ENCODE results near the gene DZIP1L. TPM values are rescaled to one million over a fixed set of nuclear protein-coding genes. Genes with fewer than 3 reads are reported as not detected.
A peak's percentile ranks its signal among the peaks of the same experiment; 100 is the strongest.

Gene DZIP1L
- total RNA-seq, 1 experiment from 2014 or later: 10.4 TPM

DNA sequence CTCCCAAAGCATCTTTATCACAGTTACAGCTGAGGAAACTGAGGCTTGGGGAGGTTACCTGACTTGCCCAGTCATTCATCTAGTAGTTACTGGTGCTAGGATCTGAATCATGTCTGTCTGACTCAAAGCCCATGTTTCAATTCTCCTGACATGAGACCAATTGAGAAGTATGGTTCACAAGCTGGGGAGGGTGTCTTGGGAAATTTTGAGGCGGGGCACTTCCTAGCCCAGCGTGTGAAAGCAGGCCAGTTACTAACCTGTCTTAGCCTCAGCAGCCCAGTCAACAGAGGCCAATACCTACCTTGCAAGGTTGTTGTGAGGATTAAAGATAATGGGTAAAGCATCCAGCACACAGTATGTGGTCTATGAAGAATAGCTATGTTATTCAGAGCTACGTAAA, 68.5 kb downstream of the DZIP1L start:
- Histone ChIP-seq H3K79me1 (ENCODE audit: insufficient read depth, low read depth, low read length, poor library complexity, severe bottlenecking) (no peaks in the 10 kb centered on the region), H3K79me2 (ENCODE audit: insufficient read depth, low read length) (no peaks in the 10 kb centered on the region), H3K56ac (ENCODE audit: insufficient read length, low read depth, low read length) (no peak overlapping the region), H3K4me1 (ENCODE audit: insufficient read depth, low read length) (peaks cover 5% of the 10 kb centered on the region), H2BK20ac (ENCODE audit: low read depth, low read length, poor library complexity, severe bottlenecking) (no peak overlapping the region), H4K91ac (ENCODE audit: insufficient read length, low read depth, low read length) (no peak overlapping the region), H4K5ac (ENCODE audit: insufficient read length, low read depth, low read length) (no peak overlapping the region), H3K18ac (ENCODE audit: insufficient read length, low read depth, low read length) (no peak overlapping the region), H3T11ph (ENCODE audit: low read length) (no peak overlapping the region), H3K4ac (ENCODE audit: low read depth, low read length) (no peak overlapping the region), H3K27ac (ENCODE audit: insufficient read length, low read depth, low read length) (no peak overlapping the region), H3K27me3 (ENCODE audit: insufficient read depth, low read length) (no peaks in the 10 kb centered on the region), H3K9ac (ENCODE audit: extremely low read depth, insufficient read length, low read length) (no peak overlapping the region), H2BK12ac (ENCODE audit: insufficient read length, low read depth, low read length) (no peak overlapping the region), H2BK15ac (ENCODE audit: low read depth, low read length) (no peak overlapping the region), H3K23me2 (ENCODE audit: insufficient read length, low read depth, low read length, poor library complexity, severe bottlenecking) (no peaks in the 10 kb centered on the region), H3K14ac (ENCODE audit: insufficient read depth, low read length) (no peak overlapping the region), H3K9me3 (ENCODE audit: control insufficient read depth, low read depth, low read length) (no peaks in the 10 kb centered on the region), H2AK5ac (ENCODE audit: insufficient read length, low read length) (no peak overlapping the region), H4K20me1 (ENCODE audit: control insufficient read depth, insufficient read depth, insufficient read length) (no peaks in the 10 kb centered on the region), H2AFZ (ENCODE audit: low read length) (no peak overlapping the region), H2BK5ac (ENCODE audit: insufficient read length, low read length) (no peak overlapping the region), H2BK120ac (ENCODE audit: low read depth, low read length, poor library complexity, severe bottlenecking) (no peak overlapping the region), H3K23ac (ENCODE audit: insufficient read length, low read depth, low read length) (no peak overlapping the region), H4K8ac (replicated peaks; ENCODE audit: insufficient read length, low read depth, low read length) (no peak overlapping the region), H3K4me2 (ENCODE audit: insufficient read depth, insufficient read length, low read length) (no peak overlapping the region)
- TF ChIP-seq, protein P1, sequence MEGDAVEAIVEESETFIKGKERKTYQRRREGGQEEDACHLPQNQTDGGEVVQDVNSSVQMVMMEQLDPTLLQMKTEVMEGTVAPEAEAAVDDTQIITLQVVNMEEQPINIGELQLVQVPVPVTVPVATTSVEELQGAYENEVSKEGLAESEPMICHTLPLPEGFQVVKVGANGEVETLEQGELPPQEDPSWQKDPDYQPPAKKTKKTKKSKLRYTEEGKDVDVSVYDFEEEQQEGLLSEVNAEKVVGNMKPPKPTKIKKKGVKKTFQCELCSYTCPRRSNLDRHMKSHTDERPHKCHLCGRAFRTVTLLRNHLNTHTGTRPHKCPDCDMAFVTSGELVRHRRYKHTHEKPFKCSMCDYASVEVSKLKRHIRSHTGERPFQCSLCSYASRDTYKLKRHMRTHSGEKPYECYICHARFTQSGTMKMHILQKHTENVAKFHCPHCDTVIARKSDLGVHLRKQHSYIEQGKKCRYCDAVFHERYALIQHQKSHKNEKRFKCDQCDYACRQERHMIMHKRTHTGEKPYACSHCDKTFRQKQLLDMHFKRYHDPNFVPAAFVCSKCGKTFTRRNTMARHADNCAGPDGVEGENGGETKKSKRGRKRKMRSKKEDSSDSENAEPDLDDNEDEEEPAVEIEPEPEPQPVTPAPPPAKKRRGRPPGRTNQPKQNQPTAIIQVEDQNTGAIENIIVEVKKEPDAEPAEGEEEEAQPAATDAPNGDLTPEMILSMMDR (conservative IDR thresholded peaks at IDR 0.05): no peak
- Mint-ChIP-seq H3K27ac (peak overlapping the region in 1 of 3 experiments; percentile 45; a peak in 1 of 7 replicates), H3K9me3 (no peaks in the 10 kb centered on the region; a peak in 1 of 5 replicates), H3K36me3 (ENCODE audit: insufficient read depth in 1 of 3, low read depth in 3 of 3) (peaks cover 0 to 6% (median 4%) of the 10 kb centered on the region in 3 experiments; a peak in 5 of 7 replicates), H3K4me1 (peaks cover 22 to 25% of the 10 kb centered on the region in 2 experiments), H3K4me3 (no peak overlapping the region), H3K27me3 (ENCODE audit: low read depth) (no peaks in the 10 kb centered on the region)
- WGBS (ENCODE audit: extremely low coverage, insufficient read length, low lambda C conversion rate): no CpG with 5 or more reads among the region's 3 CpGs
- no peak for DNase-seq
